Occipital lobe (tissue), 2 donors: ENCODE data around the gene PRKCA. TPM values are rescaled to one million over a fixed set of nuclear protein-coding genes. Genes with fewer than 3 reads are reported as not detected.
"Not testable (repeated sequence)": the region's sequence is repeated elsewhere in the genome, so short reads cannot be mapped to it uniquely, and the experiment has no call there.

Experiments used
- DNase-seq: peaks from one replicate; lab custom pipeline; 2025; lab: John Stamatoyannopoulos, UW
- total RNA-seq: library from RNA; depleted of rRNA; stranded (reverse); fragments of >200 nt; gene quantifications from one replicate; pipeline ENCODE4 v1.2.3, GENCODE V29; 2014

PRKCA gene
- total RNA-seq, 1 donor from 2014 or later, result 29.9 TPM

GRCh38 chr17:66612993-66613392 is 310.6 kb downstream of the PRKCA start:
- no peak for DNase-seq

GRCh38 chr17:66614469-66614868 is 312.1 kb downstream of the PRKCA start:
- no peak for DNase-seq

GRCh38 chr17:66619206-66619605 is 316.8 kb downstream of the PRKCA start:
- no peak for DNase-seq

- no peak for DNase-seq
These were observed 318.1 kb downstream of the PRKCA start for GRCh38 chr17:66620528-66620927.

GRCh38 chr17:66624630-66625029 is 322.2 kb downstream of the PRKCA start:
- not testable (repeated sequence) for DNase-seq

- no peak for DNase-seq
These were observed 322.9 kb downstream of the PRKCA start for GRCh38 chr17:66625311-66625767.

- DNase-seq, result no peak
These were observed 325.6 kb downstream of the PRKCA start for GRCh38 chr17:66627985-66628384.

GRCh38 chr17:66629762-66630161 is 327.3 kb downstream of the PRKCA start:
- DNase-seq, result no peak

GRCh38 chr17:66630379-66630778 is 328.0 kb downstream of the PRKCA start:
- DNase-seq, result no peak

GRCh38 chr17:66630828-66631472 is 328.5 kb downstream of the PRKCA start:
- no peak for DNase-seq

- no peak for DNase-seq
These were observed 330.3 kb downstream of the PRKCA start for GRCh38 chr17:66632731-66633130.

- no peak for DNase-seq
These were observed 331.0 kb downstream of the PRKCA start for GRCh38 chr17:66633317-66633965.

- DNase-seq, result no peak
These were observed 331.8 kb downstream of the PRKCA start for GRCh38 chr17:66634193-66634592.

GRCh38 chr17:66635386-66636045 is 333.1 kb downstream of the PRKCA start:
- no peak for DNase-seq

GRCh38 chr17:66636111-66636510 is 333.7 kb downstream of the PRKCA start:
- no peak for DNase-seq

- no peak for DNase-seq
These were observed 335.1 kb downstream of the PRKCA start for GRCh38 chr17:66637491-66637890.

GRCh38 chr17:66638707-66639479 is 336.5 kb downstream of the PRKCA start:
- DNase-seq, result no peak

- no peak for DNase-seq
These were observed 341.6 kb downstream of the PRKCA start for GRCh38 chr17:66643815-66644710.

GRCh38 chr17:66645259-66645658 is 342.8 kb downstream of the PRKCA start:
- no peak for DNase-seq

GRCh38 chr17:66647391-66647983 is 345.1 kb downstream of the PRKCA start:
- DNase-seq, result no peak
